ENCODE results near the gene ASS1. TPM values are rescaled to one million over a fixed set of nuclear protein-coding genes. Genes with fewer than 3 reads are reported as not detected.
A peak's percentile ranks its signal among the peaks of the same experiment; 100 is the strongest.

Gene ASS1
- total and polyA plus RNA-seq, 4 experiments from 2014 or later, result not detected

DNA sequence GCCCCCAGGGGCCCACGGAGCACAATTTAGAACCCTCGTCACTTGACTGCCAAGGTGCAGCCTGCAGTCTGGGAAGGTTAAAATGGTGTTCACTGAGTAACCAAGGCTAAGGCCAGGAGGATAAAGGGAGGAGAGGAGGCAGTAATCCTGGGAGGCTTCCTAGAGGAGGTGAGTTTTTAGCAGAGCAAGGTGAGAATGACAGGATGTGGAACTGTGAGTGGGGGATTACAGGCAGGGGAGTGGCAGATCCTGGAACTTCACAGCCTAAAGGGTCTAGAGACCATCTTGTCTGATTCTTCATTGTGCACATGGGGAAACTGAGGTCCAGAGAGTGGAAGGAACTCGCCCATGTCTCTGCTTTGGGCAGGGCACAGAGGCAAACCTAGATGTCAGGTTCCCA lies 42.5 kb upstream of the ASS1 start:
- no peak overlapping the region for H3K27ac ChIP-seq (ENCODE audit: low read depth, low read length)
- H3K4me3 ChIP-seq (ENCODE audit: low read length in 2 of 2), result no peak overlapping the region
- no peaks in the 10 kb centered on the region for H3K36me3 ChIP-seq (ENCODE audit: insufficient read depth, low read length)
- intact Hi-C loops (cut with micrococcal nuclease), result no loop called here
- Mint-ChIP-seq H3K4me3 (no peak overlapping the region), H3K36me3 (no peaks in the 10 kb centered on the region), H3K9me3 (no peaks in the 10 kb centered on the region), H3K27ac (no peak overlapping the region), H3K4me1 (no peaks in the 10 kb centered on the region), H3K27me3 (peaks cover 0 to 5% of the 10 kb centered on the region in 2 donors)
- H3K27me3 ChIP-seq (ENCODE audit: insufficient read depth, low read length), result no peaks in the 10 kb centered on the region
- no peaks in the 10 kb centered on the region for H3K4me1 ChIP-seq (ENCODE audit: insufficient read depth, low read length)
- CTCF ChIA-PET (ENCODE audit: partially characterized antibody), result no interaction called here
- H3K9me3 ChIP-seq (ENCODE audit: control insufficient read depth in 1 of 2, low read length in 2 of 2), result no peaks in the 10 kb centered on the region
- POLR2A ChIA-PET (ENCODE audit: partially characterized antibody), result no interaction called here
- DNase-seq, result no peak

- H3K27me3 Mint-ChIP-seq, result peaks cover 0 to 5% of the 10 kb centered on the region in 2 donors
Observed at GRCh38 chr9:130402645-130403440, 41.9 kb upstream of the ASS1 start.

DNA sequence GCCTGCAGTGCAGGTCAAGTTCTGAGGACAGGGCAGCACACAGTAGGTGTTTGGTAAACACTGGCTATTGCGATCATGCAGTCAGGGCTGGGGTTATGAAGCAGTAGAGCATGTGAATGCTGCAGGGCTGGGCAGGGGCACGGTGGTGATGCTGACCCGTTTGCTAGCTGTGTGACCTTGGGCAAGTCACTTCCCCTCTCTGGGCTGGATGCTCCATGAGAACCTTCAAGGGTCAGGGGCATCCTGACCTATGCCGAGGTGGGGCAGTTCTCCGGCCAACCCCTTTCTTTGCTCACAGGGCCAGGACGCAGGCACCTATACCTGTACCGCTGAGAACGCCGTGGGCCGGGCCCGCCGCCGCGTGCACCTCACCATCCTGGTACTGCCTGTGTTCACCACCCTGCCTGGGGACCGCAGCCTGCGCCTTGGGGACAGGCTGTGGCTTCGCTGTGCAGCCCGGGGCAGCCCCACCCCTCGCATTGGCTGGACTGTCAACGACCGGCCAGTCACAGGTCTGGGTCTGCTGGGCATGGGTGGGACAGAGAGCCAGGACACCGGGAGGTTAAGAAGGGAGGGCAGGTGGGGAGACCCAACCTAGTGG lies 39.0 kb upstream of the ASS1 start:
- CTCF ChIA-PET (ENCODE audit: partially characterized antibody), result no interaction called here
- peaks cover 1 to 3% of the 10 kb centered on the region in 2 donors for H3K27me3 Mint-ChIP-seq
- POLR2A ChIA-PET (ENCODE audit: partially characterized antibody), result no interaction called here
- intact Hi-C loops (cut with micrococcal nuclease), result no loop called here
- H3K4me3 Mint-ChIP-seq, result no peak overlapping the region
- no peak overlapping the region for H3K27ac ChIP-seq (ENCODE audit: low read depth, low read length)
- no peaks in the 10 kb centered on the region for H3K36me3 ChIP-seq (ENCODE audit: insufficient read depth, low read length)
- no peak overlapping the region for H3K4me3 ChIP-seq (ENCODE audit: low read length in 2 of 2)
- H3K9me3 Mint-ChIP-seq, result no peaks in the 10 kb centered on the region
- H3K36me3 Mint-ChIP-seq, result no peaks in the 10 kb centered on the region
- H3K4me1 Mint-ChIP-seq, result no peaks in the 10 kb centered on the region
- no peak overlapping the region for H3K27ac Mint-ChIP-seq
- H3K4me1 ChIP-seq (ENCODE audit: insufficient read depth, low read length), result no peaks in the 10 kb centered on the region
- no peaks in the 10 kb centered on the region for H3K9me3 ChIP-seq (ENCODE audit: control insufficient read depth in 1 of 2, low read length in 2 of 2)
- no peak for DNase-seq
- H3K27me3 ChIP-seq (ENCODE audit: insufficient read depth, low read length), result no peaks in the 10 kb centered on the region

More at GRCh38 chr9:130402645-130403440, 41.9 kb upstream of the ASS1 start:
- no peak overlapping the region for H3K27ac Mint-ChIP-seq
- H3K9me3 Mint-ChIP-seq, result no peaks in the 10 kb centered on the region
- Histone ChIP-seq H3K4me1 (ENCODE audit: insufficient read depth, low read length) (no peaks in the 10 kb centered on the region), H3K9me3 (ENCODE audit: control insufficient read depth in 1 of 2, low read length in 2 of 2) (no peaks in the 10 kb centered on the region), H3K4me3 (ENCODE audit: low read length in 2 of 2) (no peak overlapping the region), H3K27me3 (ENCODE audit: insufficient read depth, low read length) (no peaks in the 10 kb centered on the region), H3K27ac (ENCODE audit: low read depth, low read length) (no peak overlapping the region), H3K36me3 (ENCODE audit: insufficient read depth, low read length) (no peaks in the 10 kb centered on the region)
- no peak overlapping the region for H3K4me3 Mint-ChIP-seq
- POLR2A ChIA-PET (ENCODE audit: partially characterized antibody), result no interaction called here
- DNase-seq, result no peak
- CTCF ChIA-PET (ENCODE audit: partially characterized antibody), result no interaction called here
- no peaks in the 10 kb centered on the region for H3K36me3 Mint-ChIP-seq
- intact Hi-C loops (cut with micrococcal nuclease), result no loop called here
- H3K4me1 Mint-ChIP-seq, result no peaks in the 10 kb centered on the region

DNA sequence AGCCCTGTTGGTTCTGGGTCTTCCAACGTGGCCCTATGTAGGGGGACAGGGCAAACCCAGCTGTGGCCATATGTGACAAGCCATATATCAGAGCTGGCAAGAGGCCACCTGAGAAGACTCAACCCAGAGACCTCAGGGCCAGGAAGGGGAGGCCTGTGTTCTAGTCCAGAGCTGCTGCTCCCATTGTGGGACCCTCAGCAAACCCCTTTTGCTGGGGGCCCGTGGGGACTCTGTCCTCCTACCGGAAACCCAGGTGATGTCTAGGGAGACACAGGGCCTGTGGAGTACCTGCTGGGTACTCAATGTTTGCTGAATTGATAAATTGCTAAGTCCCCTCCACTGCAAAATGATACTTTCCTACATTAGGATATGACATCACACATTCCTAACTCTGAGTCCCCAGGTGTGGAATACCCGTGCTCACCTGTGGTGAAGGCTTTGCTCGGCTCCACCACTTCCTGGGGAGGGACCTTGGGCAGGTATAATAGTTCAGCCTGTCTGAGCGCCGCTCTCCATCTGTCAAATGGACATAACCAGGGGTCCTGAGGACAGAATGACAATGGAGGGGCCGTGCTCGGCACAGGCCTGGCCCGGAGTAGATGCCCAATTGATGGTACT lies 38.4 kb upstream of the ASS1 start:
- POLR2A ChIA-PET (ENCODE audit: partially characterized antibody), result no interaction called here

GRCh38 chr9:130407916-130408663 lies 36.7 kb upstream of the ASS1 start:
- Mint-ChIP-seq H3K36me3 (no peaks in the 10 kb centered on the region), H3K9me3 (peaks cover 0 to 2% (median 0%) of the 10 kb centered on the region in 8 donors), H3K4me1 (no peaks in the 10 kb centered on the region), H3K4me3 (no peak overlapping the region), H3K27ac (no peak overlapping the region), H3K27me3 (peaks cover 3% of the 10 kb centered on the region in 2 donors)
- no peak for DNase-seq
- intact Hi-C loops (cut with micrococcal nuclease), result no loop called here
- H3K27ac ChIP-seq (ENCODE audit: low read depth, low read length), result no peak overlapping the region
- ChIA-PET POLR2A (ENCODE audit: partially characterized antibody) (no interaction called here), CTCF (ENCODE audit: partially characterized antibody) (no interaction called here)
- H3K4me3 ChIP-seq (ENCODE audit: low read length in 2 of 2), result no peak overlapping the region
- no peaks in the 10 kb centered on the region for H3K27me3 ChIP-seq (ENCODE audit: insufficient read depth, low read length)
- no peaks in the 10 kb centered on the region for H3K9me3 ChIP-seq (ENCODE audit: control insufficient read depth in 1 of 2, low read length in 2 of 2)
- no peaks in the 10 kb centered on the region for H3K36me3 ChIP-seq (ENCODE audit: insufficient read depth, low read length)
- no peaks in the 10 kb centered on the region for H3K4me1 ChIP-seq (ENCODE audit: insufficient read depth, low read length)

More for the DNA sequence above, 38.4 kb upstream of the ASS1 start:
- Mint-ChIP-seq H3K4me1 (no peaks in the 10 kb centered on the region), H3K27me3 (peaks cover 1 to 3% of the 10 kb centered on the region in 2 donors), H3K4me3 (no peak overlapping the region), H3K36me3 (no peaks in the 10 kb centered on the region), H3K27ac (no peak overlapping the region), H3K9me3 (no peaks in the 10 kb centered on the region)
- no peak for DNase-seq
- no peak overlapping the region for H3K4me3 ChIP-seq (ENCODE audit: low read length in 2 of 2)
- no peaks in the 10 kb centered on the region for H3K9me3 ChIP-seq (ENCODE audit: control insufficient read depth in 1 of 2, low read length in 2 of 2)
- CTCF ChIA-PET (ENCODE audit: partially characterized antibody), result no interaction called here
- no peaks in the 10 kb centered on the region for H3K4me1 ChIP-seq (ENCODE audit: insufficient read depth, low read length)
- no peak overlapping the region for H3K27ac ChIP-seq (ENCODE audit: low read depth, low read length)
- no peaks in the 10 kb centered on the region for H3K36me3 ChIP-seq (ENCODE audit: insufficient read depth, low read length)
- H3K27me3 ChIP-seq (ENCODE audit: insufficient read depth, low read length), result no peaks in the 10 kb centered on the region
- intact Hi-C loops (cut with micrococcal nuclease), result no loop called here

GRCh38 chr9:130408669-130409068 lies 36.1 kb upstream of the ASS1 start:
- no peaks in the 10 kb centered on the region for H3K4me1 Mint-ChIP-seq
- POLR2A ChIA-PET (ENCODE audit: partially characterized antibody), result no interaction called here
- no peak for DNase-seq
- Histone ChIP-seq H3K36me3 (ENCODE audit: insufficient read depth, low read length) (no peaks in the 10 kb centered on the region), H3K4me1 (ENCODE audit: insufficient read depth, low read length) (no peaks in the 10 kb centered on the region), H3K9me3 (ENCODE audit: control insufficient read depth in 1 of 2, low read length in 2 of 2) (no peaks in the 10 kb centered on the region), H3K4me3 (ENCODE audit: low read length in 2 of 2) (no peak overlapping the region), H3K27me3 (ENCODE audit: insufficient read depth, low read length) (no peaks in the 10 kb centered on the region), H3K27ac (ENCODE audit: low read depth, low read length) (no peak overlapping the region)
- peaks cover 3 to 8% of the 10 kb centered on the region in 2 donors for H3K27me3 Mint-ChIP-seq
- intact Hi-C loops (cut with micrococcal nuclease), result no loop called here
- H3K36me3 Mint-ChIP-seq, result no peaks in the 10 kb centered on the region
- H3K4me3 Mint-ChIP-seq, result no peak overlapping the region
- CTCF ChIA-PET (ENCODE audit: partially characterized antibody), result no interaction called here
- peaks cover 0 to 2% (median 0%) of the 10 kb centered on the region in 8 donors for H3K9me3 Mint-ChIP-seq
- H3K27ac Mint-ChIP-seq, result peak overlapping the region in 1 of 7 donors; percentile 77

- ChIA-PET POLR2A (ENCODE audit: partially characterized antibody) (no interaction called here), CTCF (ENCODE audit: partially characterized antibody) (no interaction called here)
- no peaks in the 10 kb centered on the region for H3K36me3 Mint-ChIP-seq
- peaks cover 0 to 4% (median 0%) of the 10 kb centered on the region in 8 donors for H3K9me3 Mint-ChIP-seq
- Histone ChIP-seq H3K27me3 (ENCODE audit: insufficient read depth, low read length) (no peaks in the 10 kb centered on the region), H3K27ac (ENCODE audit: low read depth, low read length) (no peak overlapping the region), H3K9me3 (ENCODE audit: control insufficient read depth in 1 of 2, low read length in 2 of 2) (no peaks in the 10 kb centered on the region), H3K36me3 (ENCODE audit: insufficient read depth, low read length) (no peaks in the 10 kb centered on the region), H3K4me3 (ENCODE audit: low read length in 2 of 2) (no peak overlapping the region), H3K4me1 (ENCODE audit: insufficient read depth, low read length) (no peaks in the 10 kb centered on the region)
- no peak overlapping the region for H3K27ac Mint-ChIP-seq
- intact Hi-C loops (cut with micrococcal nuclease), result no loop called here
- H3K4me1 Mint-ChIP-seq, result no peaks in the 10 kb centered on the region
- DNase-seq, result no peak
- H3K4me3 Mint-ChIP-seq, result no peak overlapping the region
- H3K27me3 Mint-ChIP-seq, result peaks cover 0 to 8% of the 10 kb centered on the region in 2 donors
Observed at GRCh38 chr9:130409246-130409645, 35.5 kb upstream of the ASS1 start.
